ENCODE results near the gene LGALS1. TPM values are rescaled to one million over a fixed set of nuclear protein-coding genes. Genes with fewer than 3 reads are reported as not detected.

LGALS1 gene
- total RNA-seq, 2 donors from 2014 or later, result 83.3 to 222 TPM

DNA sequence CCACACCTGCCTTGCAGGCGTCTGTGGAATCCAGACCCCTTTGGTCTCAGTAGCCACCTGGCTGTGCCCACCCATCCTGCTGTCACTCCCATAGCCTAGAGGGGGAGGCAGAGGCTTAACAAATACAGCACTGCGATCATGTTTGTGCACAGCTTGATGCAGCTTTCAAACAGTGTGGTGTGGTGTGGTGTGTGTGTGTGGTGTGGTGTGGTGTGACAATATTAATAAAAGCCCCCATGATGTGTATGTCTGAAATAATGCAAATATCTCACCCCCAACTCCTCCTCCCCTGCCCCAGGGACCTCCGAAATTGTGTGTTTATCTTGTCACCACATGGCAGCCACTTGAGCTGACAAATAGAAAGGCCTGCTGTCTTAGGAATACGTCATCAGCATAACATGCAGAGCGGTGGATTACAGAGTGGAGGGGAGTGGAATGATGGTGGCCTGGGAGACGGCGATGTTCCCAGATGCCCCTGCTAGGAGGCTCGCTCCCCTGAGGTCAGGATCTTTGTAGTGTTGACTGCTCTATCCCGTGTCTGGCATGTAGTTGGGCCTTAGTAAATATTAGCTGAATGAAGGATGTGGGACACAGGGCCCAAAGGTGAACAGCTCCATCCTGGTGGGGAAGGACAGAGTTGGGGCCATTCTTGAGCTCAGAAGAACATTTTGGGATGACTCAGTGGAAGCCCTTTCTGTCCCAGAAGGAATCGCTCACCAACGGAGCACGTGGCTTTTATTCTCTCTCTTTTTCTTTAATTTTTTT is 14.1 kb upstream of the LGALS1 start:
- intact Hi-C loops (cut with DNase I), result no loop called here
- peak overlapping the region in 1 of 2 donors; percentile 91 for H3K9ac ChIP-seq (ENCODE audit: low read depth in 2 of 2, low read length in 2 of 2)
- no peak overlapping the region for H3K4me3 ChIP-seq
- no peaks in the 10 kb centered on the region for H3K27me3 ChIP-seq
- H3K9me3 ChIP-seq, result no peaks in the 10 kb centered on the region
- TF ChIP-seq CTCF (IDR thresholded peaks at IDR 0.05), result no peak
- no peaks in the 10 kb centered on the region for H3K36me3 ChIP-seq
- H3K4me1 ChIP-seq, result peaks cover 19% of the 10 kb centered on the region
- DNase-seq, result no peak
- peak overlapping the region; percentile 37 for H3K27ac ChIP-seq

DNA sequence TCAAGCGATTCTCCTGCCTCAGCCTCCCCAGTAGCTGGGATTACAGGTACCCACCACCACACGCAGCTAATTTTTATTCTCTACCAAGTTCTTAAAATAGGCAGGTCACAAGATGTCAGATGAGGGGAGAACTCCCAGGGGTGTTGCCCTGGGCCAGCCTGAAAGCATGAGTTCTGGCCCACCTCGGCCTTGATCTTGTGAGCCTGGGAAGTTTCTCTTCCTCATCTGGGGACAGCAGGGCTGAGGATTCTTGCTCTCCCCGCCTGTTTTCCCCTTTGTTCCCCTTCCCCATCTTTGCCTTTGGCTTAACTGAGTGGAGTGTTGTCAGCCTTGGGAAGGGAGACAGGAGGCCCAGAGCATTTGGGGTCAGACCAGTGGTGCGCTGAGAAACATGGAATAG is 13.4 kb upstream of the LGALS1 start:
- no peak for DNase-seq
- no peaks in the 10 kb centered on the region for H3K9me3 ChIP-seq
- H3K27me3 ChIP-seq, result no peaks in the 10 kb centered on the region
- H3K9ac ChIP-seq (ENCODE audit: low read depth in 2 of 2, low read length in 2 of 2), result peak overlapping the region in 1 of 2 donors; percentile 22
- no peak overlapping the region for H3K4me3 ChIP-seq
- H3K4me1 ChIP-seq, result peaks cover 19% of the 10 kb centered on the region
- intact Hi-C loops (cut with DNase I), result no loop called here
- peak overlapping the region; percentile 37 for H3K27ac ChIP-seq
- H3K36me3 ChIP-seq, result no peaks in the 10 kb centered on the region
- TF ChIP-seq CTCF (IDR thresholded peaks at IDR 0.05), result no peak

GRCh38 chr22:37663521-37664140 is 11.8 kb upstream of the LGALS1 start:
- TF ChIP-seq CTCF (IDR thresholded peaks at IDR 0.05), result no peak
- Histone ChIP-seq H3K36me3 (no peaks in the 10 kb centered on the region), H3K4me1 (peaks cover 19% of the 10 kb centered on the region), H3K27ac (no peak overlapping the region), H3K4me3 (no peak overlapping the region), H3K9ac (ENCODE audit: low read depth in 2 of 2, low read length in 2 of 2) (peak overlapping the region in 1 of 2 donors; percentile 17), H3K9me3 (no peaks in the 10 kb centered on the region), H3K27me3 (no peaks in the 10 kb centered on the region)
- no peak for DNase-seq
- intact Hi-C loops (cut with DNase I), result no loop called here

DNA sequence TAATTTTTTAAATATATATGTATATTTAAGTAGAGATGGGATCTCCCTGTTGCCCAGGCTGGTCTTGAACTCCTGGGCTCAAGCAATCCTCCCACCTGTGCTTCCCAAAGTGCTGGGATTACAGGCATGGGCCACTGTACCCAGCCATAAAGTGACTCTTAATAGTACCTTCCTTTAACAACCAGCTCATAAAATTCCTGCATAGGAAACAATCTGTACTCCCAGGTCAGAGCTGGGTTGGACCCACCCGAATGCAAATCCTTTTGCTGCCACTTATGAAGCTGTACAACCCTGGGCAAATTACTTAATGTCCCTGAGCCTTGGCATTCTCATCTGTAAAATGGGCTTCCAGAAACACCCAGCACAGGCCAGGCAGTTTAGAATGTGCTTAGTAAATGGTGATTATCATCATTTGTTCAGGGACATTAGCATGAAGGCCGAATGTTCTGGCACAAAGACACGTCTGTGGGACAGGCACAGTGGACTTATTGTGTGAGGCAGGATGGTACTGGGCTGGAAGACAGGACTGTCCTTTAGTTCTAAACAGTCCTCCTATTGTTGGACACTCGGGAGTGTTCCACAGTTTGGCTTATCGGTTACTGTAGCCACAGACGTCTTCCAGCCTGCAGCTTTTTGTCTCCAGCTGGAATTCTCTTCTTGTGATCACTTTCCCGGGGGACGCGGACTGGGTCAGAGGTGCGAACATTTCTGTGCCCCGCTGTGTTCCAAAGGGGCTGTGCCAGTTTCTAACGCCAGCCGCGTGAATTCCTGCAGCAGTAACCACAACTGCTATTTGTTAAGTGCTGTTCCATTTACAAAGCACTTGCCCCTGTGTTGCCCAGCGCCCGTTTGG is 11.0 kb upstream of the LGALS1 start:
- Histone ChIP-seq H3K36me3 (no peaks in the 10 kb centered on the region), H3K27me3 (no peaks in the 10 kb centered on the region), H3K9ac (ENCODE audit: low read depth in 2 of 2, low read length in 2 of 2) (no peak overlapping the region), H3K4me3 (no peak overlapping the region), H3K27ac (no peak overlapping the region), H3K4me1 (peaks cover 18% of the 10 kb centered on the region), H3K9me3 (no peaks in the 10 kb centered on the region)
- no peak for TF ChIP-seq CTCF (IDR thresholded peaks at IDR 0.05)
- intact Hi-C loops (cut with DNase I), result no loop called here
- no peak for DNase-seq

DNA sequence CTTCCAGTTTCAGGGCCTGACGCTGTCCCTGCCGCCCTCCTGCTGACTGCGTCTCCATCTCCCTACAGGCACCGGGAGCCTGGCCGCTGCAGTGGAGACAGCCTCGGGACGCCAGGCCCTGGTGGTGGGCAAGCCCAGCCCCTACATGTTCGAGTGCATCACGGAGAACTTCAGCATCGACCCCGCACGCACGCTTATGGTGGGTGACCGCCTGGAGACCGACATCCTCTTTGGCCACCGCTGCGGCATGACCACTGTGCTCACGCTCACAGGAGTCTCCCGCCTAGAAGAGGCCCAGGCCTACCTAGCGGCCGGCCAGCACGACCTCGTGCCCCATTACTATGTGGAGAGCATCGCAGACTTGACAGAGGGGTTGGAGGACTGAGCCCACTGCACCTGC is 9.9 kb upstream of the LGALS1 start:
- TF ChIP-seq CTCF (IDR thresholded peaks at IDR 0.05), result no peak
- Histone ChIP-seq H3K4me1 (peaks cover 8% of the 10 kb centered on the region), H3K27ac (no peak overlapping the region), H3K27me3 (no peaks in the 10 kb centered on the region), H3K9me3 (no peaks in the 10 kb centered on the region), H3K4me3 (no peak overlapping the region), H3K9ac (ENCODE audit: low read depth in 2 of 2, low read length in 2 of 2) (no peak overlapping the region), H3K36me3 (no peaks in the 10 kb centered on the region)
- intact Hi-C loops (cut with DNase I), result no loop called here
- DNase-seq, result no peak

Data from colonic mucosa (tissue), 4 donors.